PC-3 (cell line): ENCODE measurements around the gene SEMA3F. TPM values are rescaled to one million over a fixed set of nuclear protein-coding genes. Genes with fewer than 3 reads are reported as not detected.

ENCODE experiments used
- ATAC-seq: fragments of 200-7000 bp; cut with Tn5 transposase; 2 replicates; pipeline ENCODE4 v1.9.1; 2020; ENCODE audit warnings: mild to moderate bottlenecking, moderate library complexity
- BruUV-seq: library from RNA; stranded (reverse); fragments of 400-500 nt; replicated peaks from 2 replicates; lab custom pipeline; 2021; lab: Mats Ljungman, UMichigan
- CTCF ChIA-PET: fragments of 300-600 bp; sonication (Branson Sonifier 250); formaldehyde crosslinking; loops from one replicate; lab custom pipeline; 2022; ENCODE audit warnings: antibody characterized with exemption; lab: Charles Lee
- POLR2A ChIA-PET: fragments of 300-600 bp; sonication (Branson Sonifier 250); formaldehyde crosslinking; loops from one replicate; lab custom pipeline; 2022; ENCODE audit warnings: antibody characterized with exemption; ENCODE audit not compliant: unreplicated experiment; lab: Charles Lee
- DNase-seq: peaks from one replicate; pipeline ENCODE4 v3.0.0-alpha.2; 2015
- H2AFZ ChIP-seq: fragments of 300-600 bp; sonication (generic); 2 replicates; pipeline ENCODE4 v1.6.0; 2016; ENCODE audit warnings: antibody characterized with exemption, low read length
- H3F3A ChIP-seq: fragments of 300-600 bp; sonication (generic); one replicate; pipeline ENCODE4 v1.6.0; 2017; ENCODE audit warnings: antibody characterized with exemption, low read length, control low read depth, mild to moderate bottlenecking; ENCODE audit not compliant: unreplicated experiment
- H3K27ac ChIP-seq: fragments of 300-600 bp; sonication (generic); 2 replicates; pipeline ENCODE4 v1.5.1; 2016; ENCODE audit warnings: mild to moderate bottlenecking, low read length
- H3K27me3 ChIP-seq: fragments of 300-600 bp; sonication (generic); 2 replicates; pipeline ENCODE4 v1.6.1; 2016; ENCODE audit warnings: low read length, mixed read lengths
- H3K36me3 ChIP-seq: fragments of 300-600 bp; sonication (generic); 2 replicates; pipeline ENCODE4 v1.6.1; 2016; ENCODE audit warnings: low read depth, mixed run types, low read length, mixed read lengths
- H3K4me1 ChIP-seq: fragments of 300-600 bp; sonication (generic); 2 replicates; pipeline ENCODE4 v1.5.1; 2016; ENCODE audit warnings: low read length; ENCODE audit not compliant: insufficient read depth
- H3K4me2 ChIP-seq: fragments of 300-600 bp; sonication (generic); 2 replicates; pipeline ENCODE4 v1.6.0; 2016; ENCODE audit warnings: low read length
- H3K4me3 ChIP-seq: fragments of 300-600 bp; sonication (generic); 2 replicates; pipeline ENCODE4 v1.5.1; 2016; ENCODE audit warnings: mild to moderate bottlenecking, low read length, mixed read lengths
- H3K79me2 ChIP-seq: fragments of 300-600 bp; sonication (generic); 2 replicates; pipeline ENCODE4 v1.6.1; 2017; ENCODE audit warnings: low read length, mixed read lengths
- H3K9ac ChIP-seq: fragments of 300-600 bp; sonication (generic); 2 replicates; pipeline ENCODE4 v1.6.0; 2016; ENCODE audit warnings: mild to moderate bottlenecking, low read length
- H3K9me2 ChIP-seq: fragments of 300-600 bp; sonication (generic); replicated peaks from 2 replicates; pipeline ENCODE4 v1.6.1; 2016; ENCODE audit warnings: mixed run types, low read length, mixed read lengths
- H3K9me3 ChIP-seq: fragments of 300-600 bp; sonication (generic); 2 replicates; pipeline ENCODE4 v1.6.1; 2016; ENCODE audit warnings: low read length, mixed read lengths
- H4K20me1 ChIP-seq: fragments of 300-600 bp; sonication (generic); 2 replicates; pipeline ENCODE4 v1.6.1; 2016; ENCODE audit warnings: low read length, mixed read lengths
- EZH2 ChIP-seq: fragments of 300-600 bp; sonication (generic); IDR thresholded peaks from one replicate; pipeline ENCODE4 v1.6.1; 2017; ENCODE audit warnings: antibody characterized with exemption, mild to moderate bottlenecking, low read length; ENCODE audit not compliant: unreplicated experiment
- EZH2phosphoT487 ChIP-seq: fragments of 300-600 bp; sonication (generic); IDR thresholded peaks from 2 replicates; pipeline ENCODE4 v1.6.1; 2018; ENCODE audit warnings: mild to moderate bottlenecking, antibody characterized with exemption, low read length, borderline replicate concordance
- intact Hi-C: fragments of 100-400 bp; cut with micrococcal nuclease; formaldehyde crosslinking; loops from 2 replicates; pipeline ENCODE4 v1.9.0; 2023
- total RNA-seq: library from RNA; depleted of rRNA; stranded (reverse); fragments of >200 nt; gene quantifications from 2 replicates; pipeline ENCODE4 v1.2.3, GENCODE V29; 2014
- TF ChIP-seq, protein P1 (sequence below): fragments of 300-600 bp; sonication (generic); conservative IDR thresholded peaks from 2 replicates; pipeline ENCODE4 v1.5.1; 2017; ENCODE audit warnings: antibody characterized with exemption, low read depth, mild to moderate bottlenecking, low read length

The SEMA3F gene
- total RNA-seq, 1 experiment from 2014 or later, result 50.5 TPM

DNA sequence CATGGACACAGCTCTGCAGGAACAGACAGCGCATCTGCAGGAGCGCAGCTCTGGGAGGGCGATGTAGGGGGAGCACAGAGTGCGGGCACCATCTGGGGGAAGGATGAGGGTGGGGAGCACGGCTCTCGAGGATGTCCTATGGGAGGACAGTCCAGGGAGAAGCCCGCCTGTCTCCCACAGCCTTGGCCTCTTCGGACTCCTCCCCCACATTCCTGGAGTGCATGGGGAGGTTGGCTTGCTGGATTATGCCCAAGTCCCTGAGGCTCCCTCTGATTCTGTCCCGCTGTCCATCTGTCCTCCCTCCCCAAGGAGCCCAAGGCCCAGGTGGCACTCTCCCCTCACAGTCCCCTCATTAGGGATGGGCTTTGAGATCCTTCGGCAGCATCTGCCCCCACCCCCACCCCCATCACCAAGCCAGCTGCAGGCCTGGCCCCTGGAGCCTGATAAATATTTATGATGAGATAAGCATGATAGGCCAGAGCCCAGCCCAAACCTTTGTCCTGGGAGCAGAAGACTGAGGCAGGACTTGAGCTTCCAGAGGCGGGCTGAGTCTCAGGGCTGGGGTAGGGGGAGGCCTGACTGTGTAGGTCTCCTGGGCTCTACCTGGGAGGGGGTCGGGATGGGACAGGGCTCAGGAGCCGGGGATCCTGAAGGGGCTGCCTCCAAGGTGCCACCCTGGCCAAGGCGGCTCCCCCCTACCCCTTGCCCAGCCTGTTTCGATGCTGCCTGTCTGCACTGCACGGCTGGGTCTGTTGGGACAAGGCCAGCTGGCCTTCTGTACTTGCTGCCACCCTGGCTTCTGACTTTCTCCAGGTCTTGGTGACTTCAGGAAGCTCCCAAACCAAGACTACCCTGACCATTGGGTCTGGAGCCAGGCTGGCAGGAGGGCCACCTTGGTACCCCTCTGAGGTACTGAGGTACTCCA lies 28.6 kb upstream of the SEMA3F start:
- Histone ChIP-seq H2AFZ (no peak overlapping the region), H3K36me3 (no peaks in the 10 kb centered on the region), H3K27ac (no peak overlapping the region), H3K9ac (no peak overlapping the region), H3K4me3 (no peak overlapping the region), H4K20me1 (no peaks in the 10 kb centered on the region), H3K4me2 (no peak overlapping the region), H3K27me3 (no peaks in the 10 kb centered on the region), H3K9me3 (no peaks in the 10 kb centered on the region), H3K79me2 (no peaks in the 10 kb centered on the region), H3F3A (no peaks in the 10 kb centered on the region), H3K9me2 (no peaks in the 10 kb centered on the region), H3K4me1 (no peaks in the 10 kb centered on the region)
- ChIA-PET CTCF (interaction anchor here (0.5 kb wide), 1 partner anchor 195 kb away, joined by 6 read pairs; no protein-coding TSS in a partner anchor), POLR2A (no interaction called here)
- ATAC-seq, result no peak
- TF ChIP-seq EZH2, result no peak
- TF ChIP-seq, protein P1, sequence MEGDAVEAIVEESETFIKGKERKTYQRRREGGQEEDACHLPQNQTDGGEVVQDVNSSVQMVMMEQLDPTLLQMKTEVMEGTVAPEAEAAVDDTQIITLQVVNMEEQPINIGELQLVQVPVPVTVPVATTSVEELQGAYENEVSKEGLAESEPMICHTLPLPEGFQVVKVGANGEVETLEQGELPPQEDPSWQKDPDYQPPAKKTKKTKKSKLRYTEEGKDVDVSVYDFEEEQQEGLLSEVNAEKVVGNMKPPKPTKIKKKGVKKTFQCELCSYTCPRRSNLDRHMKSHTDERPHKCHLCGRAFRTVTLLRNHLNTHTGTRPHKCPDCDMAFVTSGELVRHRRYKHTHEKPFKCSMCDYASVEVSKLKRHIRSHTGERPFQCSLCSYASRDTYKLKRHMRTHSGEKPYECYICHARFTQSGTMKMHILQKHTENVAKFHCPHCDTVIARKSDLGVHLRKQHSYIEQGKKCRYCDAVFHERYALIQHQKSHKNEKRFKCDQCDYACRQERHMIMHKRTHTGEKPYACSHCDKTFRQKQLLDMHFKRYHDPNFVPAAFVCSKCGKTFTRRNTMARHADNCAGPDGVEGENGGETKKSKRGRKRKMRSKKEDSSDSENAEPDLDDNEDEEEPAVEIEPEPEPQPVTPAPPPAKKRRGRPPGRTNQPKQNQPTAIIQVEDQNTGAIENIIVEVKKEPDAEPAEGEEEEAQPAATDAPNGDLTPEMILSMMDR, result no peak
- TF ChIP-seq EZH2phosphoT487, result no peak
- DNase-seq, result peak; percentile 30
- BruUV-seq, result no TSS peak
- intact Hi-C loops, result no loop called here

DNA sequence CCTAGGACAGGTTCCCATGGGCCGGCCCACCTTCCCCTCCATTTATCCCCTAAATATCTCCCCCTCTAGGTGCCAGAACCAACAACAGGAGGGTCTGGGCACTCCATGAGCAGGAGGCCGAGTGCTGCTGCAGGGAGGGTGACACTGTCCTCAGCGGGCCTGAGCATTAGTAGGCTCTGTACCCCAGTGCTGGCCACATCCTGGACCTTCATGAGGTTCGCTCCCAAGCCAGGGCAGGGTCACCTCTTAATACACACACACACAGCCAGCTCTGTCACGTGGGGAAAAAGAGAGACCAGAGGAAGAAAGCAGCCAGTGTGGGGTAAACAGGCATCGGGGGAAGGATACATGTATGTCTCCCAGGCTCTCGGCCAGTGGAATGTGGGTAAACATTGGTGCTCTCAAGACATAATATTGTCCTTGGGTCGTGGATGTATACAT lies 27.9 kb upstream of the SEMA3F start:
- CTCF ChIA-PET, result no interaction called here
- no peaks in the 10 kb centered on the region for H3K9me2 ChIP-seq
- H3K4me3 ChIP-seq, result no peak overlapping the region
- H3K4me2 ChIP-seq, result no peak overlapping the region
- H2AFZ ChIP-seq, result no peak overlapping the region
- H3K9ac ChIP-seq, result no peak overlapping the region
- no peak overlapping the region for H3K27ac ChIP-seq
- H3K36me3 ChIP-seq, result no peaks in the 10 kb centered on the region
- intact Hi-C loops, result no loop called here
- ATAC-seq, result no peak
- no peaks in the 10 kb centered on the region for H4K20me1 ChIP-seq
- no peak for TF ChIP-seq EZH2phosphoT487
- no peaks in the 10 kb centered on the region for H3K4me1 ChIP-seq
- BruUV-seq, result no TSS peak
- H3K27me3 ChIP-seq, result no peaks in the 10 kb centered on the region
- no peaks in the 10 kb centered on the region for H3K9me3 ChIP-seq
- H3K79me2 ChIP-seq, result no peaks in the 10 kb centered on the region
- H3F3A ChIP-seq, result no peaks in the 10 kb centered on the region
- no peak for DNase-seq
- POLR2A ChIA-PET, result no interaction called here

DNA sequence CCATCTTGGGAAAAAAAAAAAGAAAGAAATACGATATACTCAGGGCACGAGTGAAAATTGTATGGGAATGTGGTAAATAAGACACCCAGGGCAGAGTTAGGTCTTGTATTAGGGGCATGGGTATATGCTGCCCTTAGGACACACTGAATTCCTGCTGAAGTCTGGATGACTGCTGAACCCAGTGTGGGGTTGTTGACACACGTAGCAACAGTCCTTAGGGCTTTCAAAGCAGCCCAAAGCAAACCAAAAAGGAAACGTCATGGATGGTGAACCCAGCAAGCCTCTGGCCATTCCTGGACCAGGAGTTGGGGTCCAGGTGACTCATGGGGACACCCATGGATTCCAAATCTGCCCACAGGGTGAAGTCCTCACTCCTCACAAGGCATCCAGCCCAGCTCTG lies 27.1 kb upstream of the SEMA3F start:
- H3K4me1 ChIP-seq, result no peaks in the 10 kb centered on the region
- no peaks in the 10 kb centered on the region for H4K20me1 ChIP-seq
- no peaks in the 10 kb centered on the region for H3K36me3 ChIP-seq
- ChIA-PET POLR2A (no interaction called here), CTCF (no interaction called here)
- ATAC-seq, result no peak
- H3K4me2 ChIP-seq, result no peak overlapping the region
- H3K27me3 ChIP-seq, result no peaks in the 10 kb centered on the region
- TF ChIP-seq EZH2, result no peak
- TF ChIP-seq EZH2phosphoT487, result no peak
- TF ChIP-seq, protein P1, result no peak
- no peaks in the 10 kb centered on the region for H3K9me2 ChIP-seq
- no peaks in the 10 kb centered on the region for H3K79me2 ChIP-seq
- no peaks in the 10 kb centered on the region for H3F3A ChIP-seq
- H2AFZ ChIP-seq, result no peak overlapping the region
- no peak overlapping the region for H3K4me3 ChIP-seq
- no peak overlapping the region for H3K9ac ChIP-seq
- no peaks in the 10 kb centered on the region for H3K9me3 ChIP-seq
- intact Hi-C loops, result no loop called here
- no peak for DNase-seq
- H3K27ac ChIP-seq, result no peak overlapping the region
- no TSS peak for BruUV-seq
